CD4-positive, alpha-beta T cell treated with Interleukin-15 for 1 hour (primary cell): ENCODE data around the gene RAC2.

Experiments
- DNase-seq: peaks from one replicate; pipeline ENCODE4 v3.0.0-alpha.2; 2020

Gene RAC2

DNA sequence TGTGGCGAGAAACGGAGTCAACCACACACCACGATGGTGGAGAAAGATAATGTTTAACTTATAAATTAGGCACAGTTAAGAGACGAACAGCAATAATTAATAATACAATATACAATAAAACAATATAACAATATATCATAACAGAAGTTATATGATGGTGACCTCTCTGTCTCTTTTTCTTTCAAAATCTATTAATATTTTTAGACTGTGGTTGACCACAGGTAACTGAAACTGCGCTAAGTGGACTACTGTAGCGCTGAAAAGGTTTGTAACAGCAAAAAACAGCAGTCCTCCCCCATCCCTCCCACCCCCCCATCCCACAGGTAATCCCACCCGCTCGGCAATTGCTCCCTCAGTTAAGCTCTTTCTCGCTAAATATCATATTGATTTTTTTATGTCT lies 28.2 kb downstream of the RAC2 start:
- no peak for DNase-seq

DNA sequence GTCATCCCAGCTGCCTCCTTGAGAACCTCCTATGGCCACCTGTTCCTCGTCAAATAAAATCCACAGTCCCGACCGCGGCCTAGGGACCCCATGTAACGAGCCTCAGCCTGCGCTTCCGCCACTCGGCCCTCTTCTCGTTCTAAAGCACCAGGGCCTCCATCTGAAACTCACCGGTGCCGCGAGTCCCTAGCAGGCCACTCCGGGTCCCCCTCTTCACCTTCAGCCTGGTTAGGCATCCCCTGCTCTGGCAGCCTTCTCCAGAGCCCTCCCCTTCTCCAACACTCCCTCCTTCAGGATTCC lies 29.4 kb downstream of the RAC2 start:
- DNase-seq = peak; percentile 3

DNA sequence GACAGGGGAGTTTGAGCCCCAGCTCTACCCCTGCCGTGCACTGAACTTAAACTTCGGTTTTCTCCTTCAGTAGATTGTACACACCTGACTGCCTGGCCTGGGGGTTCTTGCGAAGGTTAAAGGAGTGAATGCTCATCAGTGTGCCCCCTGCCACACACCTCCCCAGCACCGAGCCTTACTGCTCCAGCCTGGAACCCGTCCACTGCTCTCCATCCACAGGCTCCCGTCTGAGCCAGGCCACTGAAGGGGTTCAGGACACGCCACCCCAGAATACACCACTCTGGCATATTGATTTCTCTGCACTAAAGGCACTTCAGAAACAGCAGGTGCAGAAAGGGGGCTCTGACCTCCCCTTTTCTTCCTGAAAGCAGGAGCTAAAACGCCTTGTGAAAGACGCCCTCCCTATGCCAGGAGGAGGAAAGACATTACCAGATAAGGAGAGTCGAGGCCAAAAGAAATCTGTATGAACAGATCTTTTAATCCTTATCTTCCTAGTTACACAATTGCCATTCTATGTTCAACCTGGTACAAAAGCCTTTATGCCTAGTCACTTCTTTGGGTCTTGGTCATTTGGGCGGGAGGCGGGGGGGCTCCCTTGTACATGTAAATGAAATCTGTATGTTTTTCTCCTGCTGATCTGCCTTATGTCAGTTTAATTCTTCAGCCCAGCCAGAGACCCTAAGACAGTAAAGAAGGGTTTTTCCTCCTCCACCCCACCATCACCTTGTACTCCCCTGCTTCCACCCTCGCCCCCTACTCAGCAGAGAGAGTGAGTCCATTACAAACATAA lies 29.9 kb downstream of the RAC2 start:
- DNase-seq = peak; percentile 10

DNA sequence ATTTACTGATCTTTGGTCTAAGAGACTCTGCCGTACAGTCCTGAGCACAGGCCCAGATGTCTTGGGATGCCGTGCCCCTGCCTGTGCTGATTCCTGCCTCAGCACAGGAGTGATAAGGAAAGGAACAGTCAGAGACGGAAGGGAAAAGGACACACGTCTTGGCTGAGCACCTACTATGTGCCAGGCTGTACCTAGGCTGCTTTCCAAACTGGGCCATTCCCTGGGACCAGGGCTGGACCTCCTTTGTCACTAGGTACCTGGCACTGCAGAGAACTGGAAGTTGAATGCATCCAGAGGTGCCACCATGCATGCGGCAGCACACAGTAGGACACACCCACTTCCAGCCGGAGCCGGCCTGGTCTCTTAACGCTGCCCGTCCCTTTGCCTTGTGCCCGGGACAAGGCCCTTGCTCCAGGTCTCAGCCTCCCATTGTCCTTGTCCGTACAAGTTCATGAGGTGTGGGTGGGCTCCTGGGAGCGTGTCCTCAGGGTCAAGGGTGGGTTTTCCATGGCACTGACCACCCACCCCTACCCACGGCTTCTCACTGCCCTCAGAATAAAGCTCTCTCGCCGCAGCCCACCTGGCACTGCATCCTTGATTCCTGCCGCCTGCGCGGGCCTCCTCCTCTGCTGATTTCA lies 30.7 kb downstream of the RAC2 start:
- peak; percentile 15 for DNase-seq

DNA sequence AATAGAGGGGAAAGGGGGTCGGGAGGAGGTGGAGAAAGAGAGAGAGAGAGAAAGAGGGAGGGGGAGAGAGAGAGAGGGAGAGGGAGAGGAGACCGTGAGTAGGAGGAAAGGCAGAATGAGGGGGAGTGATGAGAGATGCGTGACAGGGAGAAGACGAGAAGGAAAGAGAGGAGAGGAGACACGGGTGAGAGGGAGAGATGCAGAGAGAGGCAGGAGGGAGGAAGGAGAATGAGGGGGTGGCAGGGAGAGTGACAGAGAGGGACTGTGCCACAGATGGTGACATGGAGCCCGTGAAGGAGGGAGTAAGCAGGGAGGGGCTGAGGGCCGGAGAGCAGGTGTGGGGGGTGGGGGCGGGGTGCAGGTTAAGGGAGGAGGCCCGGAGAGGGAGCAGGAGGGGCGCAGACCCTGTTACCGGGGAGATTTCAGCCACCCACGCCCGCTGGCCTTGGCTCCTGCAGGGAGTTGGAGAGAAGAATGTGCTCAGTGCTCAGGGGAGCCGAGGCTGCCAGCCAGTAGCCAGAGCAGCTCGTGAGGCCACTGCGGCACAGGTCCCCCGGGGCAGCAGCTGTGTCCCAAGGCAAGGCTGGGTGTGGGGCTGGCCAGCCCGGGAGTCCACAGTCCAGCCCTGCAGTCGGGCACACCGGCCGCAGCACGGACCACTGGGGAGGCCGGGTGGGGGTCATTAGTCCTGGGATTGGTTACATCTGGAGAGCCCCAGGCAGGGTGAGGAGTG lies 31.7 kb downstream of the RAC2 start, which contains the start of gene SSTR3:
Gene SSTR3 (minus strand): TSS at position 304 of the 733 bp plus-strand sequence. CDS start 4,674 bp downstream, outside the sequence.
- DNase-seq = peak; percentile 9

DNA sequence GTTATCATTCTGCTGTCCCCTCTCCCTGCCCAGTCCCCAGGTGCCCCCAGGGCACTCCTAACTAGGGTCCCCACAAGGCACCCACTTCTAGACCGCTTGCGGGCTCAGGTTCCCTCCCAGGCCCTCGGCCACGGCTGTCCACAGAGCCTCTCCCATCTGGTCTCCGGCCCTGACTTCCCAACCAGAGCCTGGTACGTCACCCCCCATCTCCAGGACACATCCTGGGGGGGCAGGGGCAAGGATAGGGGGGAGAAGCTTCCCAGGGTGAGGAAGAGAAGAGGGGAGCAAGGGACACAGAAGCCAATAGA lies 32.2 kb downstream of the RAC2 start:
- no peak for DNase-seq

DNA sequence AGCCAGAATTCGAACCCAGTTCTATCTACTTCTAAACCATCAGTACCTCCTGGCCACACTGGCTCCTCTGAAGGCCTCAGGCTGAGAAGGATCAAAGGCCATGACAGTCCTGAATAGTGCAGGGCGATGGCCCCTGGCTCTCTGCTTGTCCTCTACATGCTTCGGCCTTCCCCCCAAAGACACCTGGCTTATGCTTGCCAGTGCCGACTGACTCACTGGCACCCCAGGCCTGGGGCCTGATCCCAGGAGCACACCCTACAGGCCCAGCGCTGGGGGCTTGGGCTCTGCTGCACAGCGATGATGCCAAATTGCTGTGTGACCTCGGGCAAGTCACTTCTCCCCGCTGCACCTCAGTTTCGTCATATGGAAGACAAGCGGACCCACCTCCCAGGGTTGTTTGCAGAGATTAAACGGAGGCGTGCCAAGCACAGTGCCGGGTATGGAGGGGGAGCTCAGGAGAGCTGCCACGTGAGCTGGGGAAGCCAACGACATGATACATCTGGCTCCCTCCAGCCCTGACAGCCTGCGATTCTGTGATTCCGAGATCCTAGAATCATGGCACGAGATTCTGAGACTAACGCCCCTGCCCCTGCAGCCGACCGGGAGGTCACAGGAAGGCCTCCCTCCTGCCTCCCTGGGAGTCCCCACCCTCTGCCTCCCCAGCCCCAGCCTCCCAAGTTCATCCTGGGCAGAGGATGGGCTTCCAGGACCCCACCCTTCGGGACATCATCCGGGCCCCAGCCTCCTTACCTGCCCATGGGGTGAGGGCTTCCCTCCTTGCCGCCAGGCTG lies 32.8 kb downstream of the RAC2 start:
- peak; percentile 16 for DNase-seq

DNA sequence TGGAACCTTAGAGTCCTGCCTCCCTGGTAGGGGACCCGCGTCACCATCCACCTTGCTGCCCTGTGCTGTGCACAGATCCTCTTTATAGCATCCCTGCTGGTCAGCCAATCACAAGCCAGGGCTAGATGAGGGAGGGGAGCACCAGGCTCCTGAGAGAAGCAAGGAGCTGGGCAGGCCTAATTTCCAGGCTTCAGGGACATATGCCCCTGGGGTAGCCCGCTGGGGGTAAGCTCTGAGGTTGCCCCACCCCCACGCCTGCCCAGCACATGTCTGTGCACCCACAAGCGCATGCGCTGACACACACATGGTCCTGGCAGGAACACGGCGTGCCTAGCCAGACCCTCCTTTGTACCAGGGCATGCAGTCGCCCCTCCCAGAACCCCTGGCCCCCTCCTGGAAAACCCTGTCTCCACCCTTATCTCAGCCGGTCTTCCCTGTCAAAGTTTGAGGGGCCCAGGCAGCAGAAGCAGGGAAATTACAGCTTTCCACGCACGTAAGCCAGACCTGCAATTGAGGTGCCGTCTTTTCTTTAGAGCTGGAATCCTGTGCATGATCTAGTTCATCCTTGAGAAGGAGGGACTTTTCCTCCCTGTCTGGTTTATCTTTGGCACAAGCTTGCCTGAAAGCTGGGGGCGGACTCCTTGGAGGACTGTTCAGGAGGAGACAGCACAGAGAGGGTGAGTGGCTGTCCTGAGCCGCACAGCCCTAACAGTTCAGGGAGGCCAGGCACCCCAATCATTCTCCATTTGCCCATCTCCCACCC lies 33.8 kb downstream of the RAC2 start:
- peak; percentile 13 for DNase-seq

DNA sequence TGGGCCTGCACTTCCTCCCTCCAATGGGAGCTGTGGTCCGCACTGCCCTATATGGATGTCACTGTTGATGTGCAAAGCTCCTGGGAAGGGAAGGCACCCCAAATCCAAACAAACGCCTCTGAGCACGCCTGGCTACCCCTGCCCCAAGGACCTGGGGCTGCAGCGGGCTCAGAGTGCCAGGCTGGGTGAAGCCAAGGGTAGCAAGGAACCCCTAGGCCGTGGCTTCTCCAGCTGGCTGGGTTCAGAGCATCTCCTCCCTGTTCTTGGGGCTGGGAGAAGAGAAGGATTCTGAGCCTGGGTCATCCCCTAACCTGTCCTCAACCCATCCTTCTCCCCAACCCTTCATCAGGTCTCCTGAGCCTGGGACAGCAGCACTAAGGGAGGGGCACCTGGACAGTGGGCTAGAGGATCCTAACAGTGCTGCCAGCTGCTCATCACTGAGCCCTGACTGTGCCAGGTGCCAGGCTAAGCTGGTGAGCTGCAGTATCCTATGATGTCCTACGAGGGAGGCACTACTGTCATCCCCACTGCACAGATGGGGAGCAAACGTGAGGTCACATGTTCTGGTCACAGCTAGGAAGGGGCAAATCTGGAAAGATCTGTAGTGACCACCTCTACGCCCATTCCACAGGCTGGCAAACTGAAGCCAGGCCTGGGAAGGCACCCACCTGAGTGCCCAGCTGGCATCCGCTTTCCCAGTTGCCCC lies 34.8 kb downstream of the RAC2 start:
- peak; percentile 11 for DNase-seq

DNA sequence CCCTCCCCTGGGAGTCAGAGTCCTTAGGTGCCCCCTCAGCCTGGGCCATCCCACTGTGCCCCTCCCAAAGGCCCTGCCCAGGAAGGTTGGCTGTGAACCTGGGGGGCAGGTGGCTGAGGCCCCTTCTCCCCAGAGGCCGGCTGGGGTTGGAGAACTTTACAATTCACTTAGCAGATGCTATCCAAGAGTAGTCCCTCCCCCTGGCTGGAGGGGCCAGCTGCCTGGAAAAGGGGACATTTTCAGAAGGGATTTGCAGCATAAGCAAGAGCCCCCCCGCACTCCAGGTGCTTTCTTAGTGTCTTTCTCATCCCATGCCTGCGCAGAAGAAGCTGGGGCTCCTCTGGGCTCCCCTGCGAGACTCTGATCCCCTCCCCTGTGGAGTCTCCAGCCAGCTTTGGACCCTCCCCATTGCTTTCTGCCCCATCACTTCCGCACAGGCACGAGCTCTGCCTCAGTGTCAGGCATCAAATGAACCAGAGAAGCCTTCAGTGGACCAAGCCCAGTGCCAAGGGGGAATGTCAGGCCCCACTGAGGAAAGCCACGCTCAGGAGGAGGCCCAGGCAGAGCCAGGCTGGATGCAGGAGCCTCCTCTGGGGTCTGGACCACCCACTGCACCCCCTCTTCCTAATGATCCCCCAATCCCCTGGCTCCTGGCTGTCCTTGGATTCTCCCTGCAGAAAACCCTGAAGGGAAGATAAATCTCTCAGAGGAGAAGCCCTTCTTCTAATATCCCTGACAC lies 35.5 kb downstream of the RAC2 start:
- peak; percentile 15 for DNase-seq

DNA sequence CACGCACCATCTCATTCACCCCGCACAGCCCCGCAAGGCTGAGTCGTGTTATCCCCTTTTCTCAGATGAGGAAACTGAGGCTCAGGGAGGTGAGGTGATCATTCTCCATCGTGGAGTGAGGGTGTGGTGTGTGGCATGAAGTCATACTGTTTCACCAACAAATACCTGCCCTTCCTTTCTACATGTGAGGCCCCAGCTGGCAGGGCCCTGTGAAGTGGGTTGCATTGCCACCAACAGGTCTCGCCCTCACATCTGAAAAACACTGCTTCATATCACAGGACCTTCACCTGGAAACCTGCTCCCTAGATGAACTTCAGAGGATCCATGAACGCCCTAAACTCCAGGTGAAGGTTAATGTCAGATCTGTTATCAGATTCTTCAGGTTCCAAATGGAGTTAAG lies 36.1 kb downstream of the RAC2 start:
- DNase-seq = peak; percentile 40

DNA sequence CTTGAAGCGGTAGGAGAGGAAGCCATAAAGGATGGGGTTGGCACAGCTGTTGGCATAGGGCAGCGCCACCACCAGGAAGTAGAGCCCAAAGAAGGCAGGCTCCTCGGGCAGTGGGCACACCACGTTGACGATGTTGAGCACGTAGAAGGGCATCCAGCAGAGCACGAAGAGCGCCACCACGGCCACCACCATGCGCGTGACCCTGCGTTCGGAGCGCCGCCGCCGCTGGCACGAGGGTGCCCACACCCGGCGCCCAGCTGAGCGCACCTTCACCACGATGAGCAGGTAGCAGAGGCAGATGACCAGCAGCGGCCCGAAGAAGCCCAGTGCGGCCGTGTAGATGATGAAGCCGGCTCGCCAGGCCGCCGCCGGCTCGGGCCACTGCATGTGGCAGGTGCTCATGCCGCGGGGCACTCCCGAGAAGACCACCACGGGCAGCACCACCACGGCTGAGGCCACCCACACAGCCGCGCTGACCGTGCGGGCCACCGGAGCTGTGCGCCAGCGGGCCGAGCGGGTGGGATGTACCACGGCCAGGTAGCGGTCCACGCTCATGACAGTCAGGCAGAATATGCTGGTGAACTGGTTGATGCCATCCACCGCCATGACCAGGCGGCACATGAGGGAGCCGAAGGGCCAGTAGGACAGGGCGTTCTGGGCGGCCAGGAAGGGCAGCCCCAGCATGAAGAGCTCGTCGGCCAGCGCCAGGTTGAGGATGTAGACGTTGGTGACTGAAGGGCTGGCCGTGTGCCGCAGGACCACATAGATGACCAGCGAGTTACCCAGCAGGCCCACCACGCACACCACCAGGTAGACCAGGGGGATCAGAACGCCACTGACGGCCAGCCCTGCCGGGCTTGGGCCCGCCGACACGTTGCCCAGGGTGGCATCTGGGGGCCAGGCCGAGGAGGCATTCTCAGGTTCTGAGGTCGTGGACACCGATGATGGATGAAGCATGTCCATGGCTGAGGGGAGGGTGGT lies 36.9 kb downstream of the RAC2 start:
- DNase-seq = peak; percentile 9

DNA sequence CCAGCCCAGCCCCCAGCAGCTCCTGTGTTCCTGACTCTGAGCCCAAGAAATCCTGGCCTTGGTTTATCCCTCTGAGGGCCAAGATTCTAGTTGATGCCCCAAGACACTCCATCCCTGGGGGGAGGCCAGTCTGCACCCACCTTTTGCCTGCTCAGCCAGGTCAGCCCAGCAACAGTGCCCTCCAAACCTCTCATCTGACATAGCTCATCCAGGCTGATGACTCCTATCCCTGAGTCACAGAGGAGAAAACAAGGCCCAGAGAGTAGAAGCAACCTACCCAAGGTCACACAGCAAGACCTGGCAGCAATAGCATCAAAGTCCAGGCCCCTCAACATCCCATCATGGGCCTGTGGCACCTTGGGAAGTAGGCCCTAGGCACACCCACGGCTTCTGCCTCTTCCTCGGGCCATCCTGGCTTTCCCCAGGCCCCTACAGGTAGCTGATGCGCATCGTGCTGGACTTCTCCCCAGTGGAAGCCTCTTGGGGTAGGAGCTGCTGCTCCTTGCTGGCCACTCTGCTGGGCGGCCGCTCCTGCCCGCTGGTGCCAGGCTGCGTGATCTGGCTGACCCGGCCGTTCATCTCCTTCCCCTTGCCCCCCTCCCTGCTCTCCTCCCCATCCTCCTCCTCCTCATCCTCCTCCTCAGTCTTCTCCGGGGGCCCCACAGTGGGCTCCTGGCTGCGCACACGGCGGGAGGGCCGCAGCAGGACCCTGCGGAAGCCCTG lies 37.8 kb downstream of the RAC2 start:
- DNase-seq = peak; percentile 11

DNA sequence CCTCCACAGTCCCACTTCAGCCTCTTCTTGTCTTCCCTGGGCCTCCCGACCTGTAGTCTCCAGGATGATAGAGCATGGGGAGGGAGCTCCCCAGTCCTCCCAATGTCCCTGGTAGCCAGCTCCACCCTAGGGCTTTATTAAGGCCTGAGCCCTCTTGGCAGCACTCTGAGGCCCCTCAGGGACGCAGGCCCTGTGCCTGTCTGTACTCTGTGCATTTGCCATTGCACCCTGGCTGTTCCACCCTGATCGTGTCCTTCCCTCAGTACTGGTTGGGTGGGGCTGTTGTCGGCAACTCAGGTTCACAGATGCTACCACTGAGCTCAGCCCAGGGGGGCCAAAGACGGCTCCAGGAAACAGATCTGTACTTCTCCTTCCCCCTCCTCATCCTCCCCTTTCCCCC lies 39.0 kb downstream of the RAC2 start:
- peak; percentile 7 for DNase-seq

DNA sequence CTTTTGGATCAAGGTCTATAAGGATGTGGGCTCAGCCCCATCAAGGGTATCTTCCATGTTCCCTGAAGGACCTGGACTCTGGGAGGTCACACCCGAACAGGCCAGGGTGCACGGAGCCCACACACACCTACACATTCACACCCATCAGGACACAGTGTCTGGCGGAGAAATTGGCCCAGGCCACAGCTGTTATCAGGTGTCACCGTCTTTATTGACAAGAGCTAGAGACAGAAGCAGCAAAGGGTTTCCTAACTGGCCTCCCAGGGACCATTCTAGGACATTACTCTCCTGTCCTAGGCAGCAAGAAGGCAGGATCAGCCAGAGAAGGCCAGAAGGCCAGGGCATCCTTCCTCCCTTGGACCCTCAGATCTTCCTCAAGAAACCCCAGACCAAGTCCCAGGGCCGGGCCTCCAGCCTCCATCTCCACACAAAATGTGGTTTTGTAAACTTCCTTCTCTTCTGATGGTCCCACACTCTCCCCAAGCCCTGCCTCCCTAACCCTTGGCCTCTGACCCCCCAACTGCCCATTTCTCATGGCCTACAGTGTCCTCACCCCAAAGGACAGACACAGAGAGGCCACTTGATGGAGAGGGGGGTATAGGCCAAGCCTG lies 39.9 kb downstream of the RAC2 start:
- peak; percentile 3 for DNase-seq

DNA sequence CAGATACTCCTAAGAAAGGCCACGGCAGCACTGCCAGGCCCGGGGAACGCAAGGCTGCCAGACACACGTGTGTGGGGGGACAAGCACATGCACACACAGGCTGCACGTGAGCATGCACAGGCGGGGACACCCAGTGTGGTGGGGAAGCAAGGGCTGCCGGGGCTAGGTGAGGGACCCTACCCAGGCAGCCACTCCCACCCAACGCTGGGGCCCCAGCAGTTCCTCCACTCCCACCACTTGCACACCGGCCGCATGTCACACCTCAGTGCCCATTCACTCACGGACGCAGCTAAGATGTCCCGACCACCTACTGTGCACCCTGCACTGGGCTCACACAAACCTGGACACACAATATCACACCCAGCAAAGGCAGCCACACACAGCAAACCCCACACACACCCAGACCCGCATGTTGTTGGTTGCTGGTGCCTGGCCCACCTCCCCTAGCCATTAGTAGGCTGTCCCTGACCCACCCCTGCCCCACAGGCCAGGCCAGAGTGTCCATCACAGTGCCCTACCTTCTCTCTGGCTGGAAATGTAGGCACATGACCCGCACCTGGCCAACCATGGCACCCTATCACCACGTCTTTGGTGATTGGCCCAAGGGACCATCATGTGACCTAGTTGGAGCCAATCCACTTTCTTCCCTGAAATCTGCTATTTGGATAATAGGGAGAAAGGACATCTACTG lies 40.6 kb downstream of the RAC2 start:
- DNase-seq = peak; percentile 11

DNA sequence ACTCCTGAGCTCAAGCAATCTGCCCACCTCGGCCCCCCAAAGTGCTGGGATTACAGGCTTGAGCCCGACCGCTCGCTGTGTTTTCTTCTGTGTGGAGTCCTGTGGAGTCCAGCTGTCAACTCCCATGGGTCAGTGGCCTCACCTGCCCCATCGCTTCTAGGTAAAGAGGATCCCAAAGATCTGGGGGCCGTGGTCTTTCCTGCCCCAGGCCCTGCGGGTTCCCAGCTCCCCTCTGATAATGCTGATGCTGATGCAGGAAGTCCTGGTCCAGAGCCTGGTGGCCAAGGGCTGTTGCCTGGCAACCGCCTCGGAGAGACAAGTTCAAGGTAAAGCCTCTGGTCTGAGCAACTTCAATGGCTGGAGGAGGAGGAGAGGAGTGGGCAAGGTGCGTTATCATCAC lies 41.4 kb downstream of the RAC2 start:
- DNase-seq = peak; percentile 14

DNA sequence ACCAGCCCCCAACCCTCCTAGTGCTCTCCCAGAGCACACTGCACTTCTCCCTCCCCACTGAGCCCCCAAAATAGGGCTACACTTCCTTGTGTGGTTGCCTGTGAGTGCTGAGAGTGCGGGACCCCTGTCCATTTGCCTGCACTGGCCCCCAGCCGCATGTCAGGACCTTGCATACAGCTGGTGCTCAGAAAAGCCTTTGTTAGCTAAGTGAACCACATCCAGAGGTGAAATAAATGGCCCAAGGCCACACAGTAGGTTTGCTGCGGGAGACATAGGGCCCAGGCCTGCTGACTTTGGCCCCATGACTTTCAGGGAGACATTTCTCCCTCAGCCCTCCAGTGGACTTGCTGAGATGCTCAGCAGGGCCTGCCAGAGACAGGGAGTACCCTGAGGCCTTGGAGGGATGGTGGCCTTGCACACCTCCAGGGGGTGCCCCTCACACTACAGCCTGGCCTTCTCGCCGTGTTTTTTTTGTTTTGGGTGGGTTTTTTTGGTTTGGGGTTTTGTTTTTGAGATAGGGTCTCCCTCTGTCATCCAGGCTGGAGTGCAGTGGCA lies 42.0 kb downstream of the RAC2 start:
- DNase-seq = no peak
